HepG2 (cell line): Measurements from ENCODE around the gene VGF. TPM values are rescaled to one million over a fixed set of nuclear protein-coding genes. Genes with fewer than 3 reads are reported as not detected.

Source experiments
- ETV6 ChIP-seq: sonication (generic); formaldehyde crosslinking; conservative IDR thresholded peaks from 2 replicates; pipeline ENCODE4 v1.4.0; 2020; ENCODE audit warnings: missing genetic modification reagents
- GATAD1 ChIP-seq: IDR thresholded peaks from 2 replicates; pipeline ENCODE4 v1.6.1; 2016; ENCODE audit warnings: missing genetic modification reagents, missing compliant biosample characterization
- MAFK ChIP-seq, 2 experiments: IDR thresholded peaks in 1 of 2; conservative IDR thresholded peaks in 1 of 2; 2 replicates each; pipeline ENCODE4 v1.6.1; 2011; ENCODE audit warnings: improper control_type of control experiment in 2 of 2, low read length in 2 of 2
- NAIF1 ChIP-seq: sonication (generic); formaldehyde crosslinking; IDR thresholded peaks from 2 replicates; pipeline ENCODE4 v1.5.0; 2020; ENCODE audit warnings: mild to moderate bottlenecking, missing genetic modification reagents, borderline replicate concordance
- NFKBIZ ChIP-seq: IDR thresholded peaks from 2 replicates; pipeline ENCODE4 v1.6.1; 2018; ENCODE audit warnings: missing genetic modification reagents, missing compliant biosample characterization
- PHB2 ChIP-seq: fragments of 450-650 bp; IDR thresholded peaks from 2 replicates; pipeline ENCODE4 v1.6.1; 2018; ENCODE audit not compliant: partially characterized antibody
- SIN3A ChIP-seq: IDR thresholded peaks from 2 replicates; pipeline ENCODE4 v1.6.1; 2011; ENCODE audit warnings: low read depth, mild to moderate bottlenecking, control low read depth, low read length, borderline replicate concordance
- TEAD3 ChIP-seq: optimal IDR thresholded peaks from 2 replicates; pipeline ENCODE3; 2016; ENCODE audit warnings: borderline replicate concordance
- YEATS2 ChIP-seq: sonication (generic); formaldehyde crosslinking; IDR thresholded peaks from 2 replicates; pipeline ENCODE4 v1.4.0; 2020; ENCODE audit warnings: missing genetic modification reagents, borderline replicate concordance
- ZC3H13 ChIP-seq: sonication (generic); formaldehyde crosslinking; IDR thresholded peaks from 2 replicates; pipeline ENCODE4 v1.8.1; 2023; ENCODE audit warnings: mild to moderate bottlenecking, missing genetic modification reagents, moderate library complexity
- ZNF501 ChIP-seq: sonication (generic); formaldehyde crosslinking; IDR thresholded peaks from 2 replicates; pipeline ENCODE4 v1.5.1; 2020; ENCODE audit warnings: mild to moderate bottlenecking, moderate library complexity, missing genetic modification reagents
- ZNF558 ChIP-seq: sonication (generic); formaldehyde crosslinking; IDR thresholded peaks from 2 replicates; pipeline ENCODE4 v1.9.0; 2022; ENCODE audit warnings: mild to moderate bottlenecking, missing genetic modification reagents, borderline replicate concordance
- ZNF775 ChIP-seq: sonication (generic); formaldehyde crosslinking; IDR thresholded peaks from 2 replicates; pipeline ENCODE4 v1.4.0; 2020; ENCODE audit warnings: missing genetic modification reagents, mild to moderate bottlenecking, moderate library complexity, borderline replicate concordance
- polyA plus RNA-seq, 8 experiments: library from polyadenylated mRNA; depleted of rRNA in 3 of 8; stranded (reverse) in 7 of 8; unstranded in 1 of 8; fragments of >200 nt; fragmentation: Illumina TruSeq in 4 of 8; extraction: Trizol in 4 of 8; gene quantifications; 2 replicates each; pipeline versions ENCODE4 v1.2.1 to v1.2.3, GENCODE V29; 2011 to 2016; ENCODE audit warnings: low read depth in 4 of 8, missing spikeins in 1 of 8, mixed read lengths in 1 of 8; ENCODE audit not compliant: insufficient read depth in 1 of 8
- total RNA-seq, 5 experiments: library from RNA; depleted of rRNA; stranded (reverse); fragments of >200 nt; fragmentation: Illumina TruSeq; extraction: Trizol; gene quantifications; 2 replicates each; pipeline ENCODE4 v1.2.3, GENCODE V29; 2016; ENCODE audit warnings: low read depth in 1 of 5
- TF ChIP-seq, protein P1 (sequence below): sonication (generic); formaldehyde crosslinking; IDR thresholded peaks from 2 replicates; pipeline ENCODE4 v1.4.0; 2020; ENCODE audit warnings: mild to moderate bottlenecking, missing genetic modification reagents, borderline replicate concordance
- TF ChIP-seq, protein P2 (sequence below): sonication (generic); formaldehyde crosslinking; IDR thresholded peaks from 2 replicates; pipeline ENCODE4 v1.9.0; 2022; ENCODE audit warnings: missing genetic modification reagents, mild to moderate bottlenecking, borderline replicate concordance
- TF ChIP-seq, protein P3 (sequence below): sonication (generic); formaldehyde crosslinking; IDR thresholded peaks from 2 replicates; pipeline ENCODE4 v1.4.0; 2020; ENCODE audit warnings: mild to moderate bottlenecking, missing genetic modification reagents
- TF ChIP-seq, protein P4 (sequence below): sonication (generic); formaldehyde crosslinking; conservative IDR thresholded peaks from 2 replicates; pipeline ENCODE4 v1.8.0; 2022; ENCODE audit warnings: low read depth, missing genetic modification reagents
- TF ChIP-seq, protein P5 (sequence below): IDR thresholded peaks from 2 replicates; pipeline ENCODE4 v1.6.1; 2016; ENCODE audit warnings: missing genetic modification reagents, missing compliant biosample characterization

The VGF gene
- total and polyA plus RNA-seq, 2 of the 13 experiments (the other 11 are each of a cell fraction or from before 2014, with no cell fraction given) = 0.12 to 0.46 TPM

DNA sequence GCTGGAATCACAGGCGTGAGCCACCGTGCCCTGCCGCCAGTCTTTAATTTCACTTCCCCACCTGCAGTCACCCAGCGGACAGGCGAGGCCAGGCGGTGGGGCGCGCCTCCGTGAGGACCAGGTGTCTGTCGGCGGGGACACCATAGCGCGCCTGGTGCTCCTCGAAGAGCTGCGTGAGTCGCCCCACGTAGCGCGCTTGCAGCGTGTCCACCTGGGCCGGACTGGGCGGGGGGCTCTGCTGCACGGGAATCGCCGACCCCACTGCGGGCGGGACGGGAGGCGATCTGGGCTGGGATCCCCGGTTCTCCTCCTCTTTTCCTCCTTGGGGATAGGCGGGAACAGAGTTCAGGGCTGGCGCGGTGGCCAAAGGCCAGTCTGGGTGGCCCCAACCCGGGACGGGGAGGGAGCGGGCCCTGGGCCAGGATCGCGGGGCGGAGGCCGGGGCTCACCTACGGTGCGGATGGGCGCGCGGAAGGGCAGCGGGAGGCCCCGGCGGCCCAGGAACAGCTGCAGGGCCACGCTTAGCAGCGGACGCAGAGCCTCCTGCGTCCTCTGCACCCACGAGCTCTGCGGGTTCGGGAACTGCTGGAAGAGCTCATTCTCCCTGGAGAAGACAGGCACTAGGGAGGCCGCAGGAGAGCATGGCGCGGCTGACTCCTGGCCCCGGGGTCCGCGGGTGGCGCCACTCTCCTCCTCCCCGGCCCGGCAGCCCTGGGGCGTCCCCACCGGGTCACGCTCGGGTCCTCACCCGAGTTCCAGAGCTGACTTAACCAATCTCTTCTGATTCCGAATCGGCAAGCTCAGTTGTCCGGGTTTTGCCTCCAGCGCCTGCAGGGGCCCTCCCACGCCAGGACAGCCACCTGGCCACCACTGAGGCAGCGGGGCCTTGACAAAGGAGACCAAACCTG is 36.6 kb upstream of the VGF start (continued):
- TF ChIP-seq, protein P1, sequence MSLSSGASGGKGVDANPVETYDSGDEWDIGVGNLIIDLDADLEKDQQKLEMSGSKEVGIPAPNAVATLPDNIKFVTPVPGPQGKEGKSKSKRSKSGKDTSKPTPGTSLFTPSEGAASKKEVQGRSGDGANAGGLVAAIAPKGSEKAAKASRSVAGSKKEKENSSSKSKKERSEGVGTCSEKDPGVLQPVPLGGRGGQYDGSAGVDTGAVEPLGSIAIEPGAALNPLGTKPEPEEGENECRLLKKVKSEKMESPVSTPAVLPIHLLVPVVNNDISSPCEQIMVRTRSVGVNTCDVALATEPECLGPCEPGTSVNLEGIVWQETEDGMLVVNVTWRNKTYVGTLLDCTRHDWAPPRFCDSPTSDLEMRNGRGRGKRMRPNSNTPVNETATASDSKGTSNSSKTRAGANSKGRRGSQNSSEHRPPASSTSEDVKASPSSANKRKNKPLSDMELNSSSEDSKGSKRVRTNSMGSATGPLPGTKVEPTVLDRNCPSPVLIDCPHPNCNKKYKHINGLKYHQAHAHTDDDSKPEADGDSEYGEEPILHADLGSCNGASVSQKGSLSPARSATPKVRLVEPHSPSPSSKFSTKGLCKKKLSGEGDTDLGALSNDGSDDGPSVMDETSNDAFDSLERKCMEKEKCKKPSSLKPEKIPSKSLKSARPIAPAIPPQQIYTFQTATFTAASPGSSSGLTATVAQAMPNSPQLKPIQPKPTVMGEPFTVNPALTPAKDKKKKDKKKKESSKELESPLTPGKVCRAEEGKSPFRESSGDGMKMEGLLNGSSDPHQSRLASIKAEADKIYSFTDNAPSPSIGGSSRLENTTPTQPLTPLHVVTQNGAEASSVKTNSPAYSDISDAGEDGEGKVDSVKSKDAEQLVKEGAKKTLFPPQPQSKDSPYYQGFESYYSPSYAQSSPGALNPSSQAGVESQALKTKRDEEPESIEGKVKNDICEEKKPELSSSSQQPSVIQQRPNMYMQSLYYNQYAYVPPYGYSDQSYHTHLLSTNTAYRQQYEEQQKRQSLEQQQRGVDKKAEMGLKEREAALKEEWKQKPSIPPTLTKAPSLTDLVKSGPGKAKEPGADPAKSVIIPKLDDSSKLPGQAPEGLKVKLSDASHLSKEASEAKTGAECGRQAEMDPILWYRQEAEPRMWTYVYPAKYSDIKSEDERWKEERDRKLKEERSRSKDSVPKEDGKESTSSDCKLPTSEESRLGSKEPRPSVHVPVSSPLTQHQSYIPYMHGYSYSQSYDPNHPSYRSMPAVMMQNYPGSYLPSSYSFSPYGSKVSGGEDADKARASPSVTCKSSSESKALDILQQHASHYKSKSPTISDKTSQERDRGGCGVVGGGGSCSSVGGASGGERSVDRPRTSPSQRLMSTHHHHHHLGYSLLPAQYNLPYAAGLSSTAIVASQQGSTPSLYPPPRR (CRISPR knock-in tag) = no peak
- no peak for TF ChIP-seq SIN3A
- no peak for TF ChIP-seq ETV6 (CRISPR knock-in tag)
- TF ChIP-seq MAFK (conservative IDR thresholded peaks at IDR 0.05 in 1 of 2, IDR thresholded peaks at IDR 0.05 in 1 of 2; ENCODE audit: low read length in 2 of 2) = no peak
- TF ChIP-seq, protein P2, sequence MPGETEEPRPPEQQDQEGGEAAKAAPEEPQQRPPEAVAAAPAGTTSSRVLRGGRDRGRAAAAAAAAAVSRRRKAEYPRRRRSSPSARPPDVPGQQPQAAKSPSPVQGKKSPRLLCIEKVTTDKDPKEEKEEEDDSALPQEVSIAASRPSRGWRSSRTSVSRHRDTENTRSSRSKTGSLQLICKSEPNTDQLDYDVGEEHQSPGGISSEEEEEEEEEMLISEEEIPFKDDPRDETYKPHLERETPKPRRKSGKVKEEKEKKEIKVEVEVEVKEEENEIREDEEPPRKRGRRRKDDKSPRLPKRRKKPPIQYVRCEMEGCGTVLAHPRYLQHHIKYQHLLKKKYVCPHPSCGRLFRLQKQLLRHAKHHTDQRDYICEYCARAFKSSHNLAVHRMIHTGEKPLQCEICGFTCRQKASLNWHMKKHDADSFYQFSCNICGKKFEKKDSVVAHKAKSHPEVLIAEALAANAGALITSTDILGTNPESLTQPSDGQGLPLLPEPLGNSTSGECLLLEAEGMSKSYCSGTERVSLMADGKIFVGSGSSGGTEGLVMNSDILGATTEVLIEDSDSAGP (CRISPR knock-in tag) = peak; percentile 64; the same call in 1 of the 2 replicates
- TF ChIP-seq ZNF775 = no peak
- no peak for TF ChIP-seq GATAD1 (CRISPR knock-in tag)
- TF ChIP-seq TEAD3 (CRISPR knock-in tag) = no peak
- TF ChIP-seq, protein P3, sequence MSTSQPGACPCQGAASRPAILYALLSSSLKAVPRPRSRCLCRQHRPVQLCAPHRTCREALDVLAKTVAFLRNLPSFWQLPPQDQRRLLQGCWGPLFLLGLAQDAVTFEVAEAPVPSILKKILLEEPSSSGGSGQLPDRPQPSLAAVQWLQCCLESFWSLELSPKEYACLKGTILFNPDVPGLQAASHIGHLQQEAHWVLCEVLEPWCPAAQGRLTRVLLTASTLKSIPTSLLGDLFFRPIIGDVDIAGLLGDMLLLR (CRISPR knock-in tag) = no peak
- no peak for TF ChIP-seq ZC3H13 (CRISPR knock-in tag)
- peak; percentile 3; the same call in 1 of the 2 replicates for TF ChIP-seq ZNF501 (CRISPR knock-in tag)
- TF ChIP-seq, protein P4, sequence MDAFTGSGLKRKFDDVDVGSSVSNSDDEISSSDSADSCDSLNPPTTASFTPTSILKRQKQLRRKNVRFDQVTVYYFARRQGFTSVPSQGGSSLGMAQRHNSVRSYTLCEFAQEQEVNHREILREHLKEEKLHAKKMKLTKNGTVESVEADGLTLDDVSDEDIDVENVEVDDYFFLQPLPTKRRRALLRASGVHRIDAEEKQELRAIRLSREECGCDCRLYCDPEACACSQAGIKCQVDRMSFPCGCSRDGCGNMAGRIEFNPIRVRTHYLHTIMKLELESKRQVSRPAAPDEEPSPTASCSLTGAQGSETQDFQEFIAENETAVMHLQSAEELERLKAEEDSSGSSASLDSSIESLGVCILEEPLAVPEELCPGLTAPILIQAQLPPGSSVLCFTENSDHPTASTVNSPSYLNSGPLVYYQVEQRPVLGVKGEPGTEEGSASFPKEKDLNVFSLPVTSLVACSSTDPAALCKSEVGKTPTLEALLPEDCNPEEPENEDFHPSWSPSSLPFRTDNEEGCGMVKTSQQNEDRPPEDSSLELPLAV = no peak
- no peak for TF ChIP-seq NAIF1 (CRISPR knock-in tag)
- TF ChIP-seq ZNF558 (CRISPR knock-in tag) = no peak
- TF ChIP-seq NFKBIZ (CRISPR knock-in tag) = no peak
- TF ChIP-seq, protein P5, sequence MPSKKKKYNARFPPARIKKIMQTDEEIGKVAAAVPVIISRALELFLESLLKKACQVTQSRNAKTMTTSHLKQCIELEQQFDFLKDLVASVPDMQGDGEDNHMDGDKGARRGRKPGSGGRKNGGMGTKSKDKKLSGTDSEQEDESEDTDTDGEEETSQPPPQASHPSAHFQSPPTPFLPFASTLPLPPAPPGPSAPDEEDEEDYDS (CRISPR knock-in tag) = 0 out of 2 replicates have a peak, but pooled peaks have one; percentile 25
- TF ChIP-seq YEATS2 (CRISPR knock-in tag) = no peak
- TF ChIP-seq PHB2 = no peak
